OCI-LY7 (cell line): ENCODE data around the gene AKR1B15.

Source experiments
- CTCF ChIP-seq: fragments of 200-600 bp; sonication (generic); conservative IDR thresholded peaks from 2 replicates; pipeline ENCODE4 v1.5.1; 2014; ENCODE audit warnings: mild to moderate bottlenecking, antibody characterized with exemption, low read length, moderate library complexity, mixed read lengths
- EZH2phosphoT487 ChIP-seq: fragments of 200-600 bp; sonication (generic); IDR thresholded peaks from 2 replicates; pipeline ENCODE4 v1.6.1; 2018; ENCODE audit warnings: low read depth, borderline replicate concordance, mild to moderate bottlenecking, mixed run types, antibody characterized with exemption, low read length, moderate library complexity, mixed read lengths

- TF ChIP-seq CTCF (no peak), EZH2phosphoT487 (no peak)
Observed at GRCh38 chr7:134616611-134617010, 67.7 kb downstream of the AKR1B15 start.
